Measurements from ENCODE around the gene RAB36.

RAB36 gene

GRCh38 chr22:23182309-23183060 lies 37.2 kb downstream of the RAB36 start:
- no peak for TF ChIP-seq CTCF (IDR thresholded peaks at IDR 0.05; ENCODE audit: low read length, missing control alignments)
- peak overlapping the region; percentile 71 for H3K4me3 ChIP-seq (replicated peaks; ENCODE audit: low read depth, low read length)
- DNase-seq (ENCODE audit: low read depth), result no peak

DNA sequence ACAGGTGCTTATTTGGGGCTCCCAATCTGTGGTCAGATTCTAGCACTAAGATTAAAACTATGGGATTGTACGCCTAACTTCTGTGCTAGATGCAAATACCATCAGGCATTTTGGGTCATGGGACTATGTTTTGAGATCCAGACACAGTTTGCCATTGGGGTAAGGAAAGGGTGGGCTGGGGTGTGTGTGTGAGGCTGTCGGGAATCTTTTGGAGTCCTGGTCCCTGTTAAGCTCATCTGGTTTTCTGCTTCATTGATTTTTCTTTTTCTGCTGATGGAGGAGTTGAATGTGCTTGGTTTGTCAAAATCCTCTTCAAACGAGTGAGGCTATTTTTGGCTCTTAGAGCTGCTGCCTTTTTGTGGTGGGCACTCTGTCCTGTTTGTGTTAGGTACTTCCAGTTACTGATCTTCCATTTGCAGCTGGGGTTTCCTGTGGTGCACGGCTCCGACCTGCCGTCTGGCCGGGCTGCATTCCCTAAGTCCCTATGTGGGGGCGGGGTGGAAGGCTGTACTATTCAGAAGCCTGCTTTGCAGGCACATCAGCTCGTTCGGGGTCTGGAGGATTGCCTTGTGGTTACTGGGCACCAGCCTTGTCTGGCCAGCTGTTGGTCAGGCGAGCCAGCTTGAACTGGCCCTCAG lies 37.9 kb downstream of the RAB36 start:
- no peak for TF ChIP-seq CTCF (IDR thresholded peaks at IDR 0.05; ENCODE audit: low read length, missing control alignments)
- H3K4me3 ChIP-seq (replicated peaks; ENCODE audit: low read depth, low read length), result peak overlapping the region; percentile 71
- peak; percentile 64 for DNase-seq (ENCODE audit: low read depth)

DNA sequence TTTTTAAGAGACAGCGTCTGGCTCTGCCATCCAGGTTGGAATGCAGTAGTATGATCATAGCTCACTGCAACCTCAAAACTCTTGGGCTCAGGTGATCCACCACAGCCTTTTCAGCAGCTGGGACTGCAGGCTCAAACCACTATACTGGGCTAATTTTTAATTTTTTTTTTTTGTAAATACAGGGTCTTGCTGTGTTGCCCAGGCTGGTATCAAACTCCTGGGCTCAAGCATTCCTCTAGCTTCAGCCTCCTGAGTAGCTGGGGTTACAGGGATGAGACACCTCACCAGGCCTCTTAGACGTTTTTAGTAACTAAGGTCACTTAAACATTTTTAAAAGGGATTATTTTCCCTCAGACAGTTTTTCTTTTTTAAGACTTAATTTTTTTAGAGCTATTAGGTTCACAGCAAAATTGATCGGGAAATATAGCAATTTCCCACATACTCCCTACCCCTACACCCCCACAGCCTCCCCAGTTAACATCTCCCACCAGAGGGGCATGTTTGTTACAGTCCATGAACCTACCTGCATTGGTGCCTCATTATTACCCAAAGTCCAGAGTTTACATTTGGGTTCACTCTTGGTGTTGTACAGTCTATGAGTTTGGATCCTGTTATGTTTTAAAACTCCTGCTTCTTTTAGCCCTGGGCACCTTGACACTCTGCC lies 39.0 kb downstream of the RAB36 start:
- TF ChIP-seq CTCF (IDR thresholded peaks at IDR 0.05; ENCODE audit: low read length, missing control alignments), result no peak
- DNase-seq (ENCODE audit: low read depth), result no peak
- peak overlapping the region; percentile 71 for H3K4me3 ChIP-seq (replicated peaks; ENCODE audit: low read depth, low read length)

GRCh38 chr22:23184764-23185113 lies 39.5 kb downstream of the RAB36 start:
- H3K4me3 ChIP-seq (replicated peaks; ENCODE audit: low read depth, low read length), result no peak overlapping the region
- DNase-seq (ENCODE audit: low read depth), result no peak
- no peak for TF ChIP-seq CTCF (IDR thresholded peaks at IDR 0.05; ENCODE audit: low read length, missing control alignments)

- no peak for TF ChIP-seq CTCF (IDR thresholded peaks at IDR 0.05; ENCODE audit: low read length, missing control alignments)
- DNase-seq (ENCODE audit: low read depth), result no peak
These were observed 41.9 kb downstream of the RAB36 start for GRCh38 chr22:23187211-23187610.

GRCh38 chr22:23187871-23188700 lies 42.8 kb downstream of the RAB36 start:
- TF ChIP-seq CTCF (IDR thresholded peaks at IDR 0.05; ENCODE audit: low read length, missing control alignments), result no peak
- H3K4me3 ChIP-seq (replicated peaks; ENCODE audit: low read depth, low read length), result no peak overlapping the region
- DNase-seq (ENCODE audit: low read depth), result no peak

More at GRCh38 chr22:23187211-23187610, 41.9 kb downstream of the RAB36 start:
- H3K4me3 ChIP-seq (replicated peaks; ENCODE audit: low read depth, low read length), result no peak overlapping the region

All from fibroblast of pulmonary artery (primary cell).